Stimulated activated CD4-positive, alpha-beta T cell treated with anti-CD3 and anti-CD28 coated beads, Interleukin-1b, Interleukin-23, amount 100 ng/mL, for 48 hours (primary cell): ENCODE results near the gene CDH22.
A peak's percentile ranks its signal among the peaks of the same experiment; 100 is the strongest.

Source experiments
- DNase-seq: peaks from one replicate; pipeline ENCODE4 v3.0.0-alpha.2; 2020

The CDH22 gene

DNA sequence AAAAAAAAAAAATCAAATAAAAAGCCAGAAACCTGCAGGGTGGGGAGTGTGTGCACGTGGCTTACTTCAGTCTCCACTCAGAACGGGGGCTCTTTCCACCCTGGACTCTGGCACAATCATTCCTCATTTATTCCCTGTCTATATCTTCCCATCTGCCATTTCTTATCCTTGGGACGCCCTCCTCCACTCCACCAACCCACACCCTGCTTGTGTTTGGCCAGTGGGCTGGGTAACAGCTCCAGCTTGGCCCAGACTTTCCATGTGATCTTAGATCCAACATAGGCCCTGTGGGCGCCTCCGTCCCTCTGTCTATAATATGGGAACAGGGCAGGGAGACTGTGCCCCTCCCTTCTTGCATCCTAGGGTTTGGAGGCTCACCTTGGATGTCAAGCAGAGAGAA lies 122.1 kb downstream of the CDH22 start:
- no peak for DNase-seq

DNA sequence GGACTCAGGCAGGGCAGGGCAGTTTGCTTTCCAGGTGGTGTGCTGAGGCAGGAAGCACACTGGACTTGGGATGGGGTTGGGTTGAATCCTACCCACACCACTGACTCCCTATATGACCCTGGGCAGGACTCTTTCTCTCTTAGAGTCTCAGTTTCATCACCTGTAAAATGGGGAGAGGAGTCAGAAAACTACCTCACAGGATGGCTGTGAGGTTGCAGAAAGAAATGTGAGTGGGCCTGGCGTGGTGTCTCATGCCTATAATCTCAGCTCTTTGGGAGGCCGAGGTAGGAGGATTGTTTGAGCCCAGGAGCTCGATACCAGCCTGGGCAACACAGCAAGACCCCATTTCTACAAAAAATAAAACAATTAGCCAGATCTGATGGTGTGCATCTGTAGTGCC lies 122.9 kb downstream of the CDH22 start:
- no peak for DNase-seq

DNA sequence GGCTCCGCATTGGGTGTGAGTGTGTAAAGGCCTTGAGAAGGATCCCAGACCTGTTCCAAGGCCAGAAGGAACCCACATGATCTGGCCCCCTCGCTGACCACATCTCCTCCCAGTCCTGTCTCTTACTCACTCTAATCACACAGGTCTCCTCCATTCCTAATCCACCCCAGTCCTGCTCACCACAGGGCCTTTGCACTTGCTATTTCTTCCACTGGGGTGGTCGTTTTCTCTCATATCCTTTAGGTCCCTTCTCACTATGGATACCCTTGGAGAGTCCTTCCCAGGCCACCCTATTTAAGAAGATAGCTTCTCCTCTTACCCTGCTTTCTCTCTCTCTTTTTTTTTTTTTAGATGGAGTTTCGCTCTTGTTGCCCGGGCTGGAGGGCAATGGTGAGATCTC lies 124.5 kb downstream of the CDH22 start:
- no peak for DNase-seq

DNA sequence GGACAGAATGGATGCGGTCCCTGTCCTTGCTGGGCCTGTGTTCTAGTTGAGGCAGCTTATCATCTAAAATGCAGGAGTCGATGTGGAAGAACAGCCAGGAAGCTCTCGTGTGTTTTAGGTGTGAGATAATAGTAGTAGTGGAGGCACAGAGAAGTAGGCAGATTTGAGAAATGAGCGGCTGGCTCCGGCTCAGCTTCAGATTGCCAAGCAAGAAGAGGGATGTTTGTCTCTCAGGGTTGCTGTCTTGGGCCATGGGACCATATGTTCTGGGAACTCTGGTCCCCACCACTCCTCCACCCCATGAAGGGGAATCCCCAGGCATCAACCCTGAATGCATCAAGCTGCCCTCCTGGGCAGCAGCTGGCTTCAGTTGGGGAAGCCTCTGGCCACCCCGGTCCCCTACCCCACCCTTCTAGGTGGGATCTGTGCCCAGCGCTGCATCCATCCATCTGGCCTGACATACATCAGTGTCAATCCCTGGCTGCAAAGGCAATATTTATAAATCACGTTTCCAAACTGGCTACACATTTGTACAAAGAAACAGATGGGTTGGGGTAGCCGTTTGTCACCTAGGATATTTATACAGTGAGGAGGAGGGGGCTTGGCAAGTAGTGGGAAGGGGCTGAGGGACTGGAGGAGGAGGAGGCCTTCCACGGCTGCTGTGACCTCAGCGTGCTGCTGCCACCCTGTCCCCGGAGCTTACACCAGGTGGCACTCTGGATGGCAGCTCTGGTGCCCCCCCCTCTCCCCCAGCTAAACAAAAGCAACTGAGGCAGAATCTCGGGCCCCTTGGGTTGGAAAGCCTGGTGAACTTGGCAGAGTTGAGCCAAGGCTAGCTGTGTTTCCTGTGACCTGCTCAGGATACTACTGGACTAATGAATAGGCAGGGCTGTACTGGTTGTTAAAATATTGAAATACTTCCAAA lies 125.8 kb downstream of the CDH22 start:
- no peak for DNase-seq

- no peak for DNase-seq
Measured at GRCh38 chr20:46179862-46180261, 128.4 kb downstream of the CDH22 start.

DNA sequence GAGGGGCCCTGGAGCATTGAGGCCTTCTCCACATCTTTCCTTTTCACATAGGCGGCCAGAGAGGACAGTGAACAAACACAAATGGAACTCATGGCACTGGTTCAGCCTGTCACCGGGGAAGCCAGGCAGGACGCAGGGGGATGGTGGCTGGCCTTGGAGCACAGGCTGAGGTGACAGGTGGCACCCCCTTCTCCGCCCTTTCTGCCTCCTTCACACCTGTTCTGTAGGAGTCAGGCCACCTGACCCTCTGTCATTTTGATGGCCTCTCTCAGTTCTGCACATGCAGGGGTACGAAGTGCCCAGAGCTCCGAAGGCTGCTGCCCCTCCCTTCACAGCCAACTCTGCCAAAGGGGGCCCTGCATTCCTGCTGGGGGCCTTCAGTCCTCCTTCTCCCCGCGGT lies 129.4 kb downstream of the CDH22 start:
- no peak for DNase-seq

GRCh38 chr20:46177768-46178167 lies 130.5 kb downstream of the CDH22 start:
- DNase-seq, result no peak

DNA sequence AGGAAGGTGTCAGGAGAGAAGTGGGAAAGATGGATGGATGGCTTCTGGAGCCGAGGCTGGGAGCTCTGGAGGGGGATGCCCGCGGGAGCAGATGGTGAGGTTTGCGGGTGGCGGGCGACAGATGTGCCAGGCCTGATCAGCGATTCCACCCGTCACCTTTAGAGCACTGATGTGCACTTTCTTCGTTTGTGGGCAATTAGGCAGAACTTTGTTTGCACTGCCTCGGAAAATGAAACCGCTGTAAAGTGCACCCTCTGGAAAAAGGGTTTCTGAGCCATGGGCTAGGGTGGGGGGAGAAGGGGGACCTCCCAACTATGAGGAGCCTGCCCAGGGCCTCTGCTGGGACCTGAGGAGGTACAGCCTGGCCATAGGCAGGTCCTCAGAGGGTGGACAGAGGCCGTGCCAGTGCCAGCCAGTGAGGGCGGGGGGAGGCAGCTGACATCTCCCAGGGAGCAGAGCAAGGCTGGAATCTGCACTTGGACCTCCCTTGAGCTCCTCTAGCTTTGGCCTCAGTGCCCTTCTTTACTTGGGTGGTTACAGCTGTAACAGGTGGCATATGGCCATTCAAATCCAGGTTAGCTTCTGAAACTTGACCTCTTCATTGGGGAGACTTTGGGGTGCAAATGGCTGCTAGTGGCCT lies 131.4 kb downstream of the CDH22 start:
- no peak for DNase-seq

- DNase-seq, result no peak
Measured at GRCh38 chr20:46175127-46175494, 133.2 kb downstream of the CDH22 start.

DNA sequence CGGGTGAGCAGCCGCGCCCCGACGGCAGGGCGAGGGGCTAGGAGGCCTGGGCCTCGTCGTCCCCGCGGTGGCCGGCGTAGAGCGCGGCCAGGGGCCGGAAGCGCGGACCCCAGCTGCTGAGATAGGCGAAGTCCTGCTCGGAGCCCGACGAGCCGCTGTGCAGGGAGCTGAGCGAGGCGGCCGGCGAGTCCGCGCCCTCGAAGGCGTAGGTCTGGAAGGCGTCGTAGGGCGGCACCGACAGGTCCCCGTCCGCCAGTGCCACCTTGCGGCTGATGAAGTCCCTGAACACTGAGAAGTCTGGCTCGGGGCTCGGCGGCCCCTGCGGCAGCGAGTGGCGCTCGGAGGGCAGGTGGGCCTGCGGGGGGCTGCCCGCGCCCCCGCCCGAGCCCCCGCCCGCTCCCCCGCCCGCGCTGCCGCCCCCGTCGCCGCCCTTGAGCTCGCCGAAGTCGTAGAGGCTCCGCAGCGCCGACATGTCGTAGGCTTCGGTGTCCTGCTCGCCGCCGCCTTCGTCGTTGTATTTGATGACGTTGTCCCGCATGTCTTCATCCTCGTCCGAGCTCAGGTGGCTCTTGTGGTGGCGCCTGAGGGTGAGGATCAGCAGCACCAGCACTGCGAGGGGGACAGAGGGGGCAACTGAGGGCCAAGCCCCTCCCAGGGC lies 133.7 kb downstream of the CDH22 start:
- peak; percentile 64 for DNase-seq

DNA sequence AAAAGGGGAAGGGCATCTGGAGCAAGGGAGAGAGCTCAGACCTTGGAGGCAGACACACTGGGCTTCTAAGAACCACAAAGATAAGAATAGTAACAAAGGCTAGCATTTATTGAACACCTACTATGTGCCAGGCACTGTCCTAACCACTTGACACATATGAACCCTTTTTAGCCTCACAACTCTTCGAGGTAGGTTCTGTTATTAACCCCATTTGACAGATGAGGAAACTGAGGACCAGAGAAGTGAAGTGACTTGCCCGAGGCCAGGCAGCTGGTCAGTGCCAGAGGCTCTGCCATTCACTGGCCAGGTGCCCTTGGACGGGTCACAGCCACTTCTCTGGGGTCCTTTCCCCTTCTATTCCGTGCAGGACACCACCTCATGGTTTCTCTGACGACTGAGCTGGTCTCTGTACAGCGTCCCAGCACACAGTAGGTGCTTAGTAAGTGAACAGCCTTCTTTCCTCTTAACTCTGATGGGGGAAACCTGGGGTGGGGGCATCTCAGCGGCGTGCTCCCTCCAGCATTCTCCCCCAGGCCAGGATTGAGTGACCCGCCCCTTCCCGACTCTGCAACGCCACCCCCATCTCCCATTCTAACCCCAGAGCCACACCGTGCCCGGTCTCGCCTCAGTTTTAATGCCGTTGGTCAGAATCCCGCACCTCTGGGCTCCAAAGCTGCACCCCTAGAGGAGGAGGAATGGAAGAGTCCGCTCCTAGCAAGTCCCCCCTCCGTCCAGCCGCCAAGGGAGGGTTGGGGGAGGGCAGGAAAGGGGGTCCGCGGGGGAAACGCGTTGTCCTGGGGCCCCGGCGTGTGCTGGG lies 134.4 kb downstream of the CDH22 start:
- DNase-seq, result no peak

DNA sequence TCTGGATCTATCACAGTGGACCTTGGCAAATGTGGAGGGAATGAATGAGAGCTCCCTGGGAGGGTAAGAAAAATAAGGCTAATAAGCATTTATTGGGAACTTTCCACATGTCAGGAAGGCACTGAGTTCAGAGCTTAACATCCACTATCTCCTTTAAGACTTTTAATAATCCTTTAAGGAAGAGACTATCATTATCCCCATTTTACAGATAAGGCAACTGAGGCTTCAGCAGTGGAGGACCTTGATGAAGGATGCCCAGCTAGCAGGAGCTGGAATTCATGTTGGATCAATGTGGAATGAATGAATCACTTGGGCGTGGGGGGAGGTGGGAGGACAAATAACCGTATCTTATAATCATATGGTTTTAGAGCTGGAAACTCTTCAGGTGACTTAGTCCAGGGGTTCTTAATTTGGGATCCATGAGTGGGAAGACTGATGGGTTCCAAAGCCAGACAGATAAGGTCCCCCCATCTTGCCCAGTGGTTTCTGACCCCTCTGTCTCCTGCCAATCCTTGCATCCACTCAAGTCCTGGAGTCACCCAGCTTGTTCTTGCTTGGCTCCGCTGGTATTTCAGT lies 135.2 kb downstream of the CDH22 start:
- no peak for DNase-seq

GRCh38 chr20:46172455-46172854 lies 135.8 kb downstream of the CDH22 start:
- no peak for DNase-seq

GRCh38 chr20:46171909-46172308 lies 136.4 kb downstream of the CDH22 start:
- no peak for DNase-seq

DNA sequence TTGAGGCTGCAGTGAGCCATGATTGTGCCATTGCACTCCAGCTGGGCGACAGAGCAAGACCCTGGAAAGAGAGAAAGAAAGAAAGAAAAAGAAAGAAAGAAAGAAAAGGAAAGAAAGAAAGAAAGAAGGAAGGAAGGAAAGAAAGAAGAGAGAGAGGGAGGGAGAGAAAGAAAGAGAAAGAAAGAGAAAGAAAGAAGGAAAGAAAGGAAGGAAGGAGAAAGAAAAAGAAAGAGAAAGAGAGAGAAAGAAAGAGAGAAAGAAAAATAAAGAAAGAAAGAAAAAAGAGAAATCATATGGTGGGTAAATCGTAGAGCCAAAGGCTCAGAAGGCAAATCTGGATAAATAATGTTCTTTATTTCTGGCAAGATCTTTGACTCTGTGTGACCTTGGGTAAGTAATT lies 136.8 kb downstream of the CDH22 start:
- DNase-seq, result no peak

- DNase-seq, result no peak
Measured at GRCh38 chr20:46169245-46170171, 138.8 kb downstream of the CDH22 start.

DNA sequence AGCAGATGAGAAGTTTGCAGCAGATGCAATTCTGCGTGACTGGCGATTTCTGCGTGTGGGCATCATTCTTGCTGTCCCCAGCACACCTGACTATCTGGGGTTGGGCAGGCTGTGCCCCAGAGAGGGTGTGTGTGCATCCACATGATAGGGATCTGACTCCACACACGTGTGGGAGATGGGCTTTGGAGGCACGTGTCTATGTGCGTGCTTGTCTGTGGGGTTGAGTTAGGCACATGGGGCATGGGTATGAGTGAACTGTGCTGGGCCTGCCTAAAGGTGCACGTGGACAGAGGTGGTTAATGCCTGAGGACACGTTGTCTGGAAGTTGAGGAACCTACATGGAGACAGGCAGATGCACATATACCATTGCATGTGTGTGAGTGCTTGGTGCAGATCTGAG lies 139.9 kb downstream of the CDH22 start:
- DNase-seq, result no peak

- no peak for DNase-seq
Measured at GRCh38 chr20:46167080-46167479, 141.2 kb downstream of the CDH22 start.

GRCh38 chr20:46164254-46164653 lies 144.0 kb downstream of the CDH22 start:
- DNase-seq, result no peak

GRCh38 chr20:46161921-46162320 lies 146.4 kb downstream of the CDH22 start:
- no peak for DNase-seq

DNA sequence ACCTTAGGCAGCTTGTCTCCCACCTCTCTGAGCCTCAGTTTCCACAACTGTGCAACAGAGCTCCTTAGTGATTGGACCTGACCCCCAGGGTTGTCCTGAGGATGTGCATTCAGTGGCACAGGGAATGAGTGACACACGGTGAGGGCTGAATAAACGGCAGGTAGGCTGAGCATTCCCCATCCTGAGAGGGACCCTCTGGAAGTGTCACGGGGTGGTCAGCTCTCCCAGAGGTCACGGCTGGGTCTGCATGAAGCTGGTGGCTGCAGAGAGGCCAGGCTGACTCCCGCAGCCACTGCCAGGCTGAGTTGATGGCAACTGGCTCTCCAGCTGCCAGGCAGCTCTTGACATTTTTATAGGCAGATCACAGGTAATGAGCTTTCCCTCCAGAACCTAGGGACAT lies 147.6 kb downstream of the CDH22 start:
- DNase-seq, result no peak
